SK-N-SH treated with all-trans-retinoic acid at 6 μM for 48 hours (cell line): ENCODE measurements around the gene ACTR1A.
"Not testable (repeated sequence)": the region's sequence is repeated elsewhere in the genome, so short reads cannot be mapped to it uniquely, and the experiment has no call there.

Experiments
- ATAC-seq: fragments of 200-7000 bp; cut with Tn5 transposase; 3 replicates; pipeline ENCODE4 v1.9.1; 2020; ENCODE audit warnings: mild to moderate bottlenecking, moderate library complexity
- ARNTL ChIP-seq: fragments of 450-650 bp; formaldehyde crosslinking; IDR thresholded peaks from 2 replicates; pipeline ENCODE4 v1.5.0; 2020; ENCODE audit warnings: low read depth, mild to moderate bottlenecking, moderate library complexity, borderline replicate concordance
- CREB5 ChIP-seq: fragments of 250-450 bp; sonication (Bioruptor Pico); IDR thresholded peaks from 2 replicates; pipeline ENCODE4 v1.5.1; 2020; ENCODE audit warnings: low read depth, mild to moderate bottlenecking, moderate library complexity
- CSDC2 ChIP-seq: fragments of 250-450 bp; sonication (Bioruptor Pico); IDR thresholded peaks from 2 replicates; pipeline ENCODE4 v1.5.0; 2020; ENCODE audit warnings: mild to moderate bottlenecking, moderate library complexity
- CSRNP3 ChIP-seq: fragments of 250-450 bp; sonication (Bioruptor Pico); IDR thresholded peaks from 2 replicates; pipeline ENCODE4 v1.5.1; 2021; ENCODE audit warnings: mild to moderate bottlenecking, moderate library complexity
- ESRRG ChIP-seq: fragments of 250-450 bp; sonication (Bioruptor Pico); IDR thresholded peaks from 2 replicates; pipeline ENCODE4 v1.6.1; 2021; ENCODE audit warnings: mild to moderate bottlenecking
- GLIS3 ChIP-seq: fragments of 250-450 bp; sonication (Bioruptor Pico); IDR thresholded peaks from 2 replicates; pipeline ENCODE4 v1.5.0; 2020; ENCODE audit warnings: mild to moderate bottlenecking, moderate library complexity
- ISL1 ChIP-seq: fragments of 250-450 bp; sonication (Bioruptor Pico); IDR thresholded peaks from 2 replicates; pipeline ENCODE4 v2.1.2; 2022; ENCODE audit warnings: mild to moderate bottlenecking, moderate library complexity
- OSR1 ChIP-seq: fragments of 250-450 bp; sonication (Bioruptor Pico); IDR thresholded peaks from 2 replicates; pipeline ENCODE4 v1.8.0; 2022; ENCODE audit warnings: moderate library complexity, mild to moderate bottlenecking, inconsistent platforms
- PATZ1 ChIP-seq: fragments of 250-450 bp; sonication (Bioruptor Pico); IDR thresholded peaks from 2 replicates; pipeline ENCODE4 v1.8.0; 2020; ENCODE audit warnings: mild to moderate bottlenecking, moderate library complexity, borderline replicate concordance
- POU6F1 ChIP-seq: fragments of 250-450 bp; sonication (Bioruptor Pico); IDR thresholded peaks from 2 replicates; pipeline ENCODE4 v1.8.0; 2021; ENCODE audit warnings: low read depth, mild to moderate bottlenecking, moderate library complexity, borderline replicate concordance
- PPARA ChIP-seq: fragments of 250-450 bp; sonication (Bioruptor Pico); IDR thresholded peaks from 2 replicates; pipeline ENCODE4 v1.5.0; 2020; ENCODE audit warnings: mild to moderate bottlenecking, borderline replicate concordance
- SNAI2 ChIP-seq: fragments of 250-450 bp; sonication (Bioruptor Pico); IDR thresholded peaks from 2 replicates; pipeline ENCODE4 v1.5.0; 2020; ENCODE audit warnings: mild to moderate bottlenecking, moderate library complexity
- TCF4 ChIP-seq: fragments of 250-450 bp; sonication (Bioruptor Pico); IDR thresholded peaks from 2 replicates; pipeline ENCODE4 v1.8.0; 2021; ENCODE audit warnings: mild to moderate bottlenecking, moderate library complexity, borderline replicate concordance
- TOX ChIP-seq: fragments of 250-450 bp; sonication (Bioruptor Pico); IDR thresholded peaks from 2 replicates; pipeline ENCODE4 v1.8.0; 2021; ENCODE audit warnings: mild to moderate bottlenecking, moderate library complexity, borderline replicate concordance
- TSHZ2 ChIP-seq: fragments of 250-450 bp; sonication (Bioruptor Pico); IDR thresholded peaks from 2 replicates; pipeline ENCODE4 v1.5.0; 2020; ENCODE audit warnings: mild to moderate bottlenecking, moderate library complexity
- ZC3H10 ChIP-seq: fragments of 250-450 bp; sonication (Bioruptor Pico); IDR thresholded peaks from 2 replicates; pipeline ENCODE4 v1.5.1; 2021; ENCODE audit warnings: mild to moderate bottlenecking, moderate library complexity
- ZFP30 ChIP-seq: fragments of 450-650 bp; formaldehyde crosslinking; IDR thresholded peaks from 2 replicates; pipeline ENCODE4 v1.5.0; 2022; ENCODE audit warnings: mild to moderate bottlenecking, moderate library complexity
- ZNF565 ChIP-seq: fragments of 450-650 bp; formaldehyde crosslinking; conservative IDR thresholded peaks from 2 replicates; pipeline ENCODE4 v1.5.0; 2020; ENCODE audit warnings: low read depth, mild to moderate bottlenecking, moderate library complexity
- ZNF70 ChIP-seq: fragments of 450-650 bp; formaldehyde crosslinking; IDR thresholded peaks from 2 replicates; pipeline ENCODE4 v1.5.0; 2020; ENCODE audit warnings: mild to moderate bottlenecking, moderate library complexity
- ZNF8 ChIP-seq: fragments of 450-650 bp; formaldehyde crosslinking; IDR thresholded peaks from 2 replicates; pipeline ENCODE4 v1.5.0; 2020; ENCODE audit warnings: mild to moderate bottlenecking, moderate library complexity

ACTR1A gene

GRCh38 chr10:102537948-102538347, 35.4 kb upstream of the ACTR1A start:
- TF ChIP-seq ZC3H10 (CRISPR knock-in tag) (no peak), ARNTL (no peak), ZNF70 (CRISPR knock-in tag) (no peak), TCF4 (CRISPR knock-in tag) (no peak), ESRRG (CRISPR knock-in tag) (no peak), TSHZ2 (CRISPR knock-in tag) (no peak), SNAI2 (no peak)
- no peak for ATAC-seq

GRCh38 chr10:102537367-102537766, 34.9 kb upstream of the ACTR1A start:
- no peak for TF ChIP-seq POU6F1 (CRISPR knock-in tag)
- TF ChIP-seq TCF4 (CRISPR knock-in tag): no peak
- no peak for TF ChIP-seq CSDC2 (CRISPR knock-in tag)
- no peak for TF ChIP-seq ISL1
- TF ChIP-seq ARNTL: no peak
- no peak for TF ChIP-seq OSR1 (CRISPR knock-in tag)
- no peak for TF ChIP-seq ZC3H10 (CRISPR knock-in tag)
- no peak for TF ChIP-seq ZNF565
- no peak for TF ChIP-seq ZFP30 (CRISPR knock-in tag)
- no peak for ATAC-seq

- ATAC-seq: no peak
- no peak for TF ChIP-seq PPARA (CRISPR knock-in tag)
- no peak for TF ChIP-seq PATZ1
Measured at GRCh38 chr10:102535481-102536147, 33.1 kb upstream of the ACTR1A start.

- ATAC-seq: not testable (repeated sequence)
Measured at GRCh38 chr10:102534966-102535365, 32.5 kb upstream of the ACTR1A start.

- TF ChIP-seq CREB5 (CRISPR knock-in tag) (no peak), ZNF8 (CRISPR knock-in tag) (no peak), GLIS3 (CRISPR knock-in tag) (no peak), SNAI2 (no peak), ZC3H10 (CRISPR knock-in tag) (no peak), ZNF70 (CRISPR knock-in tag) (no peak), CSRNP3 (no peak), TOX (no peak), ZNF565 (no peak), TCF4 (CRISPR knock-in tag) (no peak), POU6F1 (CRISPR knock-in tag) (no peak)
- ATAC-seq: no peak
Measured at GRCh38 chr10:102534333-102534732, 31.8 kb upstream of the ACTR1A start.
